HG03280 (cell line): ENCODE data around the gene RCOR3.
A peak's percentile ranks its signal among the peaks of the same experiment; 100 is the strongest.
"Not testable (repeated sequence)": the region's sequence is repeated elsewhere in the genome, so short reads cannot be mapped to it uniquely, and the experiment has no call there.

ENCODE experiments used
- ATAC-seq: cut with Tn5 transposase; IDR thresholded peaks from one replicate; pipeline ENCODE4 v1.9.1; 2021; ENCODE audit warnings: mild to moderate bottlenecking, moderate library complexity; ENCODE audit not compliant: unreplicated experiment

RCOR3 gene

DNA sequence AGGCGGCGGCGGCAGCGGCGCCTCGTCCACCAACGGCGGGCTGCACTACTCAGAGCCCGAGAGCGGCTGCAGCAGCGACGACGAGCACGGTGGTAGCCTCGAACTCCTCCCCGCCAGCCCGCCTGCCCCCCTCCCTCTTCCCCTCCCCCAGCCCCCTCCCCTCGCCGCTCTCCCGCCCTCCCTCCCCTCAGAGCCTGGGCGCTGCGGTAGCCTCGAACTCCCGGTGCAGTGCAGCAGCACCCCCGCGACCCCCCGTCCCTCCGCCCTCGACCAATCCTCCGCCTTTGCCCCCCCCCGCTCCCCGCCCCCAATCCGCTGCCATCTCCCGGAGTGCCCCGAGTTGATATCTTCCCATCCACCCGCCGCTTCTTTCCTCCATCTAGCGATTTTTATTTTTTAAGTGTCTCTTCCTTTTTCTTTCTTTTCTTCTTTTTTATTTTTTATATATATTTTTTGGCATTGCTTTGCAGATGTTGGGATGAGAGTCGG, 516 bp downstream of the RCOR3 start:
- no peak for ATAC-seq

DNA sequence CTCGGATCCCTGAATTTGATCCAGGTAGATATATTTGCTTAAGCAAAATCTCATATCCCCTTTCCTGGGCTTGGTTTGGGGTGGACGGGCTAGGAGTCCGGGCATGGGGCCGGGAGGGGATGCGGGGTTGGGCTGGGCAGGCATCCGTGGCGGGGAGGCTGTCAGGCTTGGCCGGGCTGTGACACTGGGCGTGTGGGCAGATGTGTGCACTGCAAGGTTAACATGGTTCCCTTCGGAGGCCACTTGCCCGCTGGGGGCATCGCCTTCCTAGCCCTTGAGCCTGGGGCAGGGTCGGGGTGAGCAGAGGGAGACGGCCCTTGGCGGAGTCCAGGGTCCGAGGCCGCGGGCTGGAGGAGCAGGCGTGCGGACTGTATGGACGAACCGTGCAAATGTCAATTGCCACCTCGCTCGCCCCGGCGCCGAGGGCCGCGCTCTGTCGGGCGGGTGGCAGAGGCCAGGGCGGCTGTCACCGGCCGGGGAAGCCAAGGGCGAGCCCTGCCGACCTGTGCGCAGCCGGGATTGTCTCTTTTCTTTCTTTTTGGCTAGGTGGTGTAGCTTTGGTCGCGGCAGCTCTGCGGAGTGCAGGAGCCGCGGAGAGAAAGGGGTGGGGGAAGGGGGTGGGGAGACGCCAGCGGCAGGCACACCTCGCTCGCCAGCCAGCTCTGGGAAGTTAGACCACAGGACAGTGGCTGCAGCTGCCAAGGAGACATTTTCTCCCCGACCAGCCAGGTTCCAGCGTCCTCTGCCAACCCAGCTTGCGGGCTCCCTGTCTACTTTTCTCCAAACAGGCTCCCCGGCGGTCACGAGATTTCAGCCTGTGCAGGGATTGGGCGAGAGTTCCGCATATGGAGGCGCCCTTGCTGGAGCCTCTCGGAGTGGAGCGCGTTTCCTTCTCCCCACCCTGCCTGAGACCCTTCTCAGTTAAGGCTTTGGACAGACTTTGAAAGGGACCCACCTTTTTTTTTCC, 1.3 kb downstream of the RCOR3 start:
- ATAC-seq = peak; percentile 33

DNA sequence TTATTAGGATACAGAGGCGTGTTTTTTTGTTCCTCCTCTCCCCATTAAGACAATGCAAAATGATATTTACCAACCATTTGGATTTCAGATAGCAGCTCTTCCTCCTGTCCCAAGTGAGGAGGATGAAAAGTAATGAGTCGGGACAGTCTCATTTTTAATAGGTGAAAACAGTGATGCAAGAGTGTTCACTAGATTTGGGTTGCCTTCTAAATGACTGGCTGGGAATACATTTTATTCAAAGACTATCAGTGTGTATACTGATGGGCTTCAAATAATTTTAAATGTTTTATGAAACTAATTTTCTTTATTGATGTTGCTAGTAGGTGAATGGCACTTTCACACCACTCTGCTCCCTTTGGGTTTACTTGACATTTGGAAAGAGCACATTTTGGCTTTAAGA, 2.1 kb downstream of the RCOR3 start:
- ATAC-seq = no peak

DNA sequence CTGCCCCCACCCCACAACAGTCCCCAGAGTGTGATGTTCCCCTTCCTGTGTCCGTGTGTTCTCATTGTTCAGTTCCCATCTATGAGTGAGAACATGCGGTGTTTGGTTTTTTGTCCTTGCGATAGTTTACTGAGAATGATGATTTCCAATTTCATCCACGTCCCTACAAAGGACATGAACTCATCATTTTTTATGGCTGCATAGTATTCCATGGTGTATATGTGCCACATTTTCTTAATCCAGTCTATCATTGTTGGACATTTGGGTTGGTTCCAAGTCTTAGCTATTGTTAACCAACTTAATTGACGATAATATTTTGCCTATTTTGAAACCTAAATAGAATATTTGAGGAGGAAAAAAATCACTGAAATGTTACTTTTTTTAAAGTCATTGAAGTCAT, 3.9 kb downstream of the RCOR3 start:
- not testable (repeated sequence) for ATAC-seq

DNA sequence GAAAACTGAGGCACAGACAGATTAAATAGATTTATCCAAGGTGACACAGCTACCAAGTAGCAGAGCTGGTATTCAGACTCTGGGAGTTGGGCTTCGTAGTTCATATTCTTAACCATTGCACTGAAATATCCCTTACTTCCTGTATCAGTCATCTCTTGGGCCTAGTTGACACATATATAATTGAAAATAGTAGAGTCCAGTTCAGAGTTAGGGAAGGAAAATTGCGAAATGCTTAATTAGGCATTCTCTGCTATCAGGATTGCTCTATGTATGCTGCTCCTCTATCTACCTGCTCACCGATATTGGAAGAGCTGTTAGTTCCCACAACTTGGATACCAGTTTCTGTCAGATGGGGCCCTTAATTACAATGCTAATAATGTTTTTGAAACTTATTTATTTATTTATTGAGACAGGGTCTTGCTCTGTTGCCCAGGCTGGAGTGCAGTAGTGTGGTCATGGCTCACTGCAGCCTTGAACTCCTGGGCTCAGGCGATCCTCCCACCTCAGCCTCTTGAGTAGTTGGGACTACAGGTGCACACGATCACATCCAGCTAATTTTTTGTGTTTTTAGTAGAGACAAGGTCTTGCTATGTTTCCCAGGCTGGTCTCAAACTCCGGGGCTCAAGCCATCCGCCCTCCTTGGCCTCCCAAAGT, 8.2 kb downstream of the RCOR3 start:
- ATAC-seq = no peak

DNA sequence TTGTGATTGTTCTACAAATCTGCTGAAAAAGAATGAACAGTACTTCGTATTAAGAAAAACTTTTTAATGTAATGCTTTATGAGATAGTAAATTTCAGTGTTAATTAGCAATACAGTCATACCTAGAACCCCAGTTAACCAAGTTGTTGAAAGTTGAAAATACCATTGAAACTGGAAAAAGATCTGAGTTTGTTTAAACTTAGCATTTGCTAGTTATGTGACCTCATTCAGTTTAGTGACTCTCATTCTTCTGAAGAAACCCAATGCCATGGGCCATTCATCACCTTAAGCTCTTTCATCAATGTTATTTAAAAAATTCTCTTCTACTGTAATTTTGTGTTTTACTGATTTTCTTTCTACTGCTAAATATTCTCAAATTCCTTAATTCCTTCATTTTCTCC, 20.2 kb downstream of the RCOR3 start:
- ATAC-seq = no peak

DNA sequence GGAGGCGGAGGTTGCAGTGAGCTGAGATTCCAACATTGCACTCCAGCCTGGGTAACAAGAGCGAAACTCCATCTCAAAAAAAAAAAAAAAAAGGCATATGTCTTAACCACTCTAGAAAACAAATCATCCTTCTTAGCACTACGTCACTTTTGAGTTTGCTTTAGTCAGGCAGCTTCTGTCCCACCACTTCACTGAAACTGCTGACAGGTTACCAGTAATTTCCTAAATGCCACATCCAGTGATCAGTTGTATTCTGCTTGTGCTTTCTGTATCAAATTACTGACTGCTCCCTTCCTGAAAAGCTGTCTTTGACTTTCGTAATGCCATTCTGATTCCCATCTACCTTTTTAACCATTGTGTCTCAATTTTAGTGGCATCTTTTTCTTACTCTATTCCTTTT, 21.7 kb downstream of the RCOR3 start:
- ATAC-seq = no peak

DNA sequence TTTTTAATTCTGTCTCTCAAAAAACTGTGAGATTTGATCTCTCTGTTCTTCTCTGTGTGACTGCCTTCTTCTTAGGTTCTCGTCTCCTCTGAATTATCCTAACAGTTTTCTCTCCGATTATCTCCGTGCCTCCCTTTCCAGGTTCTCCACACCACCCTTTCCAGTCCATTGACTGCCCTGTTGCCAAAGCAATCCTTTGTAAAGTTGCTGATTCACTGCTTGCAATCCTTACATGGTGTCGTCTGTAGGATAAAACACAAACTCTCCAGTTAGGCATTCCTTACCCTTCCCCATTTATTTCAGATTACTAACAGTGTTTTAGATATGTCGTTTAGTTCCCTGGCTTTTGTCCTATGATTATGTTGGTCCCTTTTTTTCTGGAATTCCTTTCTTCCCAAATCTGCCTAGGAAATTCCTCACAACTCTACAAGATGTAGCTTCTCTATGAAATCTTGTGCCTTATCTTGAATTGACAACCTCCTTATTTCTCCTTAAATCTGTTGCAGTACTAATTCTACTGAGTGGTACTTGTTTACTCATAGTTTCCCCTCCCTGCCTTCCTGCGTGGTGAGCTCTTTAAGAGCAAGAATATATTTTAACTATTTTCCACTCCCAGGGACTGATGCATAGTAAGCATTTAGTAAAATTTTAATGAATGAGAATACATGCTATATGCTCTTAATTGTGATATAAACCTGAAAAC, 22.3 kb downstream of the RCOR3 start:
- ATAC-seq = no peak

DNA sequence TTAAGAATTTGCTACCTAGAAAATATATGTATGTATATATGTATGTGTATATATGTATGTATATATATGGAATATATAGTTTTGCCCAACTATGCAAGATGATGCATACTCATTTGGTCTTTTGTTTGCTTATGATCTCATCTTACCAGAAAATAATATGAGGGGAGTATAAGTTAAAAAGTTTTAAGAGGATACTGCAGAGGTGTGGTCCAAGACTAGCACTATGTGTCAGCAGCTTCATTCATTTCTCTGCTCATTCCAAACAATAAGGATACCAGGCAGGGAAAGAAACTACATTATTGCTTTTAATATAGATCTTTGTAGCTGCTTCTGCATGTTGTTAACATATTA, 22.8 kb downstream of the RCOR3 start:
- ATAC-seq = no peak

DNA sequence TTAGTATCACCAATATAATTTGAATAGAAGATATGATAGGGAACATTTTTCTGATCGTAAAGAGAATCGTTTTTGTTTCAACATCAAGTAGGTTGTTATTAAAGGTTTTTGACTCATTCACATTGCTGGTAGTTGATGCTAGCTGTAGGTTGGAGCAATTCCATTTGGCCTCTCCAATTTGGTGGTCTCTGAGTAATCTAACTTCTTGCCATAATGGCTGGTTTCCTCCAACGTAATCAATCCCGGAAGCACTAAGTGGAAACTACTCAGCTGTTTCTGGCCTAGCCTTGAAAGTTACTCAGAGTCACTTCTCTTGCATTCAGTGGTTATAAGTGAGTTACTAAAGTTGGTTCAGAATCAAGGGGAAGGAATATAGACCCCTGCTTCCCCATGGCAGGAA, 26.0 kb downstream of the RCOR3 start:
- ATAC-seq = no peak

DNA sequence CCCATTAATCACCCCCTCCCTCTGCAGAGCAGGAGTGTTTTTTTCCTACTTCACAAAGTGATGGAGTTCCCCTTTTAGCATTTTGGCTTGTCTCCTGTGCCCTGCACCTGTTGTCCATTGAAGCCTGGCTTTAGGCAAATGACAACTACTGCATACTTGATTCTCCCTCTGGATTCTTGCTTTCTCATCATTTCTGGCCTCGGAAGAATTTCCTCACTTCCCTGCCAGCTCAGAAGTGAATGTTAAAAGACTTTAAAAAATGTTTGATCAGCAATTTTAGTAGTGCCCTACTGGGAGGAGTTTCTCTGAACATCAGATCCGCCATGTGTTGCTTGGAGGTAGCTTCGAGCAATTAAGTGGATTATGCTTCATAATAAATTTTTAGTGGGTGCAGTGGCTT, 28.1 kb downstream of the RCOR3 start:
- ATAC-seq = no peak

DNA sequence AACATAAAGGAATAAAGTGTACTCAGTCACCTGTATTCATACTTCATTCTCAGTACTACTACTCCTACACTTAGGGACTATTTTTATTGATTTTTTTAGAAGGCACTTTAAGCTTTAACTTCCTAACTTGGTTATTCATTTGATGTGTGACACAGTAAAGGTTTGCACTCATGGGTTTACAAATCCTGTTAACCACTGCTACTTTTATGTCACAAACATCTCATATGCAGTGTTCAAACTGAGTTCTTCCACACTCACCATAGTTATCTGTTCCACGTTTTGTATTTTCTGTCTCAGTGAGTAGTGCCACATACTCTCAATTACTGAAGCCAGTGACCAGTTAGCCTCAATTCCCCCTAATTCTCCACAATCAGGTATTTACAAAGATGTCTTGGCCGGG, 33.2 kb downstream of the RCOR3 start:
- no peak for ATAC-seq

DNA sequence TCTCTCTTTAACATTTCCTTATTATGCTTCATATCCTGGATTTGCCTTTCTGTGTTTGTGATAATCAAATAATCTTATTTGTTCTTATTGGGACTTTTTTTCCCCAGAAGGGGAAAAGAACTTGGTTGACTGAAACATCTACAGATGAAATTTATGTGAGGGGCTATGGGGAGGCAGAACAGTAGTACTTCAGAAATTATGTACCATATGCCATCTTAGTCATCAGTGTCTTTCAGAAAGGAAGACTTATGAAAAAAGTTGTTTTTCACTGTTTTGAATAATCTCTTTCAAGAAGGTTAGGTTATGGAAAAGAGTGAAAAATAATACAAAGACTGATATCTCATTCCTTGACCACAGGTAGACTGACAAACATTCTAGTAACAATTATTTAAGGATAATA, 37.2 kb downstream of the RCOR3 start:
- ATAC-seq = no peak

DNA sequence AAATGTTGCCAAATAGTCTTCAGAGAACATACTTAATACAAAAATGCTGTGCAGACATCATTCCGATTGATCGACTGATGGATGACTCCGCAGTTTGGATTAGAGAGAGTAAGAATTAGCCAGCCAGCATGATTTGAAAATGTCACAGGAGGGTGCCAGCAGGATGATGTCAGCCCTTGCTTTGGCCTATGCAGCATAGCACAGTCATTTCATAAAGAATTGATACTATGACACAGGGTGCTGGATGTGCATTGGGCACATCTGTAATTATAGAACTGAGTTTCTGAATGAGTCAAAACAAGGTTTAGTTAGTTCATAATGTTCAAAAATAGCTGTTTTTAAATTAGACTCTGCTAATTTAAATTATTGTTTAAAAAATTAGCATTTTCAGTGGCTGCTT, 45.9 kb downstream of the RCOR3 start:
- ATAC-seq = peak; percentile 98

DNA sequence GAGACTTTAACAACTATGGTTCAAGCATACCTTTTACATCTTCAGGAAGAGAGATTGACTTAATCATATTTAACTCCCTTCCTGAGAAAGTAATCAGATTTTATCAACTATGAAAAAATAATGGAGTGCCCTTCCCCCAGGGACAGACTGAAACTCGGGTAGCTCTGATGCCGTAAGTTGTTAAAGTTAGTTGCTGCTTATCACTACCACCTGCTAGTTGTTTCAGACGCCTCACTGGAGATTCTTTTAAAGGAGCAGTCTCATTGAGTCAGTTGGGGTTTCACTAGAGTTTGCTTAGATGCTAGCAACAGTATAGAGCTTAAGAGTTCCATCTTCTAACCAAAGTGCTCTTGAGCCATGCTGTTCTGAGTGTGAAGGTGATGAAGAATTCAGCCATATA, 50.5 kb downstream of the RCOR3 start:
- no peak for ATAC-seq

DNA sequence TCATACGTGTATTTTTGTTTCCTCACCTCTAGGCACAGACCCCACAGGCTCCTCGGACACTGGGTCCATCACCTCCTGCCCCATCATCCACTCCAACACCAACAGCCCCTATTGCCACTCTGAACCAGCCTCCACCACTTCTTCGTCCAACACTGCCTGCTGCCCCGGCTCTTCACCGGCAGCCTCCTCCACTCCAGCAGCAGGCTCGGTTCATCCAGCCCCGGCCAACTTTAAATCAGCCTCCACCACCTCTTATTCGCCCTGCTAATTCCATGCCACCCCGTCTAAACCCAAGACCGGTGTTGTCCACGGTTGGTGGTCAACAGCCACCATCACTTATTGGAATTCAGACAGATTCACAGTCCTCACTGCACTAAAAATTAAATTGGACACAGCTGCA, 54.2 kb downstream of the RCOR3 start:
- no peak for ATAC-seq

DNA sequence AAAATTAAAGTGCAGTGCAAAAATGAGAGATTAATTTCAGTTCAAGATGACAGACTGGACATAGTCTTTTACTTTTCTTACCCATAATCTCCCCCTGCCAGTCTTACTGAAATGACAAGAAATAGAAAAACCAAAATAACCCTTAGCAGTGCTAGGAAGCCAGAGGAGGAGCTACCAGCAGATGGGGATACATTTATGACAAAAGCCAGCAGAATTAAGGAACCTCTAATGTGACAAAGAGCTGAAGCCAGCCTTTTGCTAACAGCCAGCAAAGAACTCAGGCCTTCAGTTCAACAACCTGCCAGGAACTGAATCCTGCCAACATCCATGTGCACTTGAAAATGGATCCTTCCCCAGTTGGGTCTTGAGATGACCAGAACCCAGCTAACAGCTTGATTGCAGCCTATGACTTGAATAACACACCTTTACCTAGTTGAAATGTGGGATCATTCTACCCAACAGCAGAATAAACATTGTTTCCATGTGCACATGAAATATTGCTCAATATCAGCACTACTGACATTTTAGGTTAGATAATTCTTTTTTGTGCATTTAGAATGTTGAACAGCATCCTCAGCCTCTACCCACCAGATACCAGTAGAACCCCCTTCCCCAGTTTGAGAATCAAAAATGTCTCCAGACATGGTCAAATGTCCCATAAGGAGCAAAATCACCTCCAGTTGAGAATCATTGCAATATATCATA, 59.6 kb downstream of the RCOR3 start:
- no peak for ATAC-seq

DNA sequence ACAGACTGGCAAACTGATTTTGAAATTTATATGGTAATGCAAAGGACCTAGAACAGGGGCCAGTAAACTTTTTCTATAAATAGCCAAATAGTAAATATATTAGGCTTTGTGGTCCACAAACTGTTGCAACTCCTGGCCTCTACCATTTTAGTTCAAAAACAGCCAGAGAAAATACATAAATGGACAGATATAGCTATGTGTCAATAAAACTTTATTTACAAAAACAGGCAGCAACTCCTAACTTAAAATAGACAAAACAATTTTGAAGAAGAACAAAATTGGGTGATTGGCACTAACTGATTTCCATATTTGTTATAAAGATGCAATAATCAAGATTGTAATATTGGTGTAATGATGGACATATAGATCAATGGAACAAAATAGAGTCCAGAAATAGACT, 60.7 kb downstream of the RCOR3 start:
- ATAC-seq = no peak

DNA sequence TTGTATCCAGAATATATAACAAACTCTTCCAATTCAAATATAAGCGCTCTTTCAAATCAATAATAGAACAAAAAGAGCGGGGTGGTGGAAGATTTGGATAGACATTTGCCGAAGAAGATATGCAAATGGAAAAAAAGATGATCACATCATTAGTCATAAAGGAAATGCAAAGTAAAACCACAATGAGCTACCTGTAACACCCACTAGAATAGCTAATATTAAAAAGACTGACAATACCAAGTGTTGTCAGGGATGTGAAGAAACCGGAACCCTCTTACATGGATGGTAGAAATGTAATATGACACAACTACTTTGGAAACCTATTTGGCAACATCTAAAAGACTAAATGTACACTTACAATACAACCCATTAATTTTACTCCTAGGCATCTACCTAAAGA, 61.8 kb downstream of the RCOR3 start:
- no peak for ATAC-seq

DNA sequence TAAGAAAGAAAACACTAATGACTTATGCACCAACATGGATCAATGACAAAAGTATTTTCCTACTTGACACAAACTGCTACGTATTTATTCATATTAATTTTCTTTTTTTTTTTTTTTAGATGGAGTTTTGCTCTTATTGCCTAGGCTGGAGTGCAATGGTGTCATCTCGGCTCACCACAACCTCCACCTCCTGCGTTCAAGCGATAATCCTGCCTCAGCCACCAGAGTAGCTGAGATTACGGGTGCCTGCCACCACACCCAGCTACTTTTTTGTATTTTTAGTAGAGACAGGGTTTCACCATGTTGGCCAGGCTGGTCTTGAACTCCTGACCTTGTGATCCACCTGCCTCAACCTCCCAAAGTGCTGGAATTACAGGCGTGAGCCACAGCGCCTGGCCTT, 62.5 kb downstream of the RCOR3 start:
- ATAC-seq = not testable (repeated sequence)
